IMR-90 (cell line): ENCODE data around the gene TMEM38B. TPM values are rescaled to one million over a fixed set of nuclear protein-coding genes. Genes with fewer than 3 reads are reported as not detected.

Experiments used
- ATAC-seq: fragments of 200-7000 bp; cut with Tn5 transposase; 2 replicates; pipeline ENCODE4 v1.9.1; 2020; ENCODE audit warnings: low read depth, mild to moderate bottlenecking, moderate library complexity
- BruUV-seq: library from RNA; stranded (reverse); fragments of 400-500 nt; replicated peaks from 2 replicates; lab custom pipeline; 2021; lab: Mats Ljungman, UMichigan
- CTCF ChIA-PET: fragments of 300-600 bp; formaldehyde crosslinking; extraction: SDS; loops from one replicate; lab custom pipeline; 2021; ENCODE audit warnings: antibody characterized with exemption; lab: Yijun Ruan, JAX
- POLR2A ChIA-PET: fragments of 300-600 bp; sonication (Branson Sonifier 250); formaldehyde crosslinking; loops from one replicate; lab custom pipeline; 2022; ENCODE audit warnings: antibody characterized with exemption; ENCODE audit not compliant: unreplicated experiment; lab: Charles Lee
- DNase-seq: peaks from one replicate; pipeline ENCODE4 v3.0.0; 2013
- H2AFZ ChIP-seq: replicated peaks from 2 replicates; pipeline ENCODE3; 2013; ENCODE audit warnings: low read length, mild to moderate bottlenecking; ENCODE audit not compliant: poor library complexity
- H2AK5ac ChIP-seq: 2 replicates; pipeline ENCODE4 v1.6.1; 2013; ENCODE audit warnings: low read depth, low read length, inconsistent platforms
- H2AK9ac ChIP-seq: replicated peaks from 2 replicates; pipeline ENCODE3; 2013; ENCODE audit warnings: mild to moderate bottlenecking, low read depth, low read length, moderate library complexity; ENCODE audit not compliant: poor library complexity
- H2BK120ac ChIP-seq: 2 replicates; pipeline ENCODE4 v1.6.1; 2013; ENCODE audit warnings: low read depth, low read length, inconsistent platforms
- H2BK15ac ChIP-seq: 3 replicates; pipeline ENCODE4 v1.6.1; 2013; ENCODE audit warnings: low read depth, low read length, inconsistent platforms
- H2BK20ac ChIP-seq: 2 replicates; pipeline ENCODE4 v1.6.1; 2013; ENCODE audit warnings: low read depth, mild to moderate bottlenecking, inconsistent platforms, low read length, moderate library complexity
- H2BK5ac ChIP-seq: 2 replicates; pipeline ENCODE4 v1.6.1; 2013; ENCODE audit warnings: mild to moderate bottlenecking, low read depth, low read length, inconsistent platforms; ENCODE audit not compliant: poor library complexity, severe bottlenecking
- H3K14ac ChIP-seq: replicated peaks from 2 replicates; pipeline ENCODE4 v1.6.1; 2013; ENCODE audit warnings: low read depth, low read length, inconsistent platforms
- H3K18ac ChIP-seq: 2 replicates; pipeline ENCODE4 v1.6.1; 2013; ENCODE audit warnings: low read depth, low read length, control low read depth
- H3K23ac ChIP-seq: 2 replicates; pipeline ENCODE4 v1.6.1; 2013; ENCODE audit warnings: low read depth, low read length, inconsistent platforms
- H3K27ac ChIP-seq: 2 replicates; pipeline ENCODE4 v1.5.1; 2013; ENCODE audit warnings: mild to moderate bottlenecking, control low read depth, low read length; ENCODE audit not compliant: insufficient read depth
- H3K27me3 ChIP-seq: 2 replicates; pipeline ENCODE4 v1.6.1; 2013; ENCODE audit warnings: low read length; ENCODE audit not compliant: control insufficient read depth, insufficient read depth
- H3K36me3 ChIP-seq: 2 replicates; pipeline ENCODE4 v1.6.1; 2013; ENCODE audit warnings: low read length, mixed read lengths; ENCODE audit not compliant: control insufficient read depth, insufficient read depth
- H3K4ac ChIP-seq: 2 replicates; pipeline ENCODE4 v1.6.1; 2013; ENCODE audit warnings: low read depth, low read length, inconsistent platforms
- H3K4me1 ChIP-seq: 2 replicates; pipeline ENCODE4 v1.6.1; 2013; ENCODE audit warnings: low read length, mixed read lengths; ENCODE audit not compliant: control insufficient read depth, insufficient read depth
- H3K4me2 ChIP-seq: 2 replicates; pipeline ENCODE4 v1.6.1; 2013; ENCODE audit warnings: low read depth, mild to moderate bottlenecking, control low read depth, low read length, moderate library complexity
- H3K4me3 ChIP-seq: 2 replicates; pipeline ENCODE4 v1.5.1; 2013; ENCODE audit warnings: low read depth, mild to moderate bottlenecking, control low read depth, low read length, moderate library complexity; ENCODE audit not compliant: insufficient read depth
- H3K56ac ChIP-seq: 2 replicates; pipeline ENCODE4 v1.6.1; 2013; ENCODE audit warnings: low read length, inconsistent platforms; ENCODE audit not compliant: insufficient read depth; ENCODE audit errors: extremely low read depth
- H3K79me1 ChIP-seq, 2 experiments: 2 replicates each; pipeline ENCODE4 v1.6.1; 2013; ENCODE audit warnings: low read length in 2 of 2, inconsistent platforms in 1 of 2, low read depth in 1 of 2
- H3K9ac ChIP-seq: 2 replicates; pipeline ENCODE4 v1.6.1; 2013; ENCODE audit warnings: low read depth, low read length, control low read depth
- H3K9me1 ChIP-seq: 2 replicates; pipeline ENCODE4 v1.6.1; 2013; ENCODE audit warnings: low read length, inconsistent platforms; ENCODE audit not compliant: insufficient read depth
- H3K9me3 ChIP-seq: 2 replicates; pipeline ENCODE4 v1.6.1; 2013; ENCODE audit warnings: low read length; ENCODE audit not compliant: control insufficient read depth, insufficient read depth
- H4K20me1 ChIP-seq: 2 replicates; pipeline ENCODE4 v1.6.1; 2013; ENCODE audit warnings: low read length, inconsistent platforms; ENCODE audit not compliant: insufficient read depth
- H4K5ac ChIP-seq: 2 replicates; pipeline ENCODE4 v1.6.1; 2013; ENCODE audit warnings: mild to moderate bottlenecking, low read depth, low read length, control low read depth
- H4K8ac ChIP-seq, 2 experiments: 2 replicates each; pipeline ENCODE4 v1.6.1; 2013; ENCODE audit warnings: low read depth in 2 of 2, low read length in 2 of 2, control low read depth in 1 of 2, inconsistent platforms in 1 of 2
- H4K91ac ChIP-seq: 2 replicates; pipeline ENCODE4 v1.6.1; 2013; ENCODE audit warnings: low read depth, low read length, inconsistent platforms; ENCODE audit not compliant: insufficient read depth
- BHLHE40 ChIP-seq: fragments of 150-350 bp; IDR thresholded peaks from 2 replicates; pipeline ENCODE4 v1.6.1; 2016; ENCODE audit warnings: mild to moderate bottlenecking, low read depth, low read length
- CEBPB ChIP-seq: IDR thresholded peaks from 2 replicates; pipeline ENCODE4 v1.6.1; 2012; ENCODE audit warnings: low read depth, low read length, improper control_type of control experiment
- CHD1 ChIP-seq: IDR thresholded peaks from 2 replicates; pipeline ENCODE4 v1.6.1; 2012; ENCODE audit warnings: low read depth, low read length, improper control_type of control experiment
- CTCF ChIP-seq: conservative IDR thresholded peaks from 2 replicates; pipeline ENCODE4 v1.5.1; 2012; ENCODE audit warnings: mild to moderate bottlenecking, low read depth, low read length, improper control_type of control experiment
- ELK1 ChIP-seq: fragments of 150-350 bp; IDR thresholded peaks from 2 replicates; pipeline ENCODE4 v1.6.1; 2016; ENCODE audit warnings: low read depth, mild to moderate bottlenecking, low read length, moderate library complexity, borderline replicate concordance
- FOS ChIP-seq: fragments of 150-350 bp; IDR thresholded peaks from 2 replicates; pipeline ENCODE4 v1.6.1; 2016; ENCODE audit warnings: low read depth, low read length
- MAFK ChIP-seq: IDR thresholded peaks from 2 replicates; pipeline ENCODE4 v1.6.1; 2012; ENCODE audit warnings: low read depth, low read length, improper control_type of control experiment
- MAZ ChIP-seq: IDR thresholded peaks from 2 replicates; pipeline ENCODE4 v1.6.1; 2012; ENCODE audit warnings: low read depth, mild to moderate bottlenecking, low read length, improper control_type of control experiment, moderate library complexity, borderline replicate concordance
- MXI1 ChIP-seq: IDR thresholded peaks from 2 replicates; pipeline ENCODE4 v1.6.1; 2012; ENCODE audit warnings: low read depth, mild to moderate bottlenecking, low read length, moderate library complexity, borderline replicate concordance
- NFE2L2 ChIP-seq: fragments of 150-350 bp; IDR thresholded peaks from 2 replicates; pipeline ENCODE4 v1.6.1; 2016; ENCODE audit warnings: low read depth, mild to moderate bottlenecking, low read length
- POLR2A ChIP-seq: IDR thresholded peaks from 2 replicates; pipeline ENCODE4 v1.6.1; 2012; ENCODE audit warnings: mild to moderate bottlenecking, low read depth, low read length
- RAD21 ChIP-seq: IDR thresholded peaks from 2 replicates; pipeline ENCODE4 v1.6.1; 2012; ENCODE audit warnings: low read length, improper control_type of control experiment
- RCOR1 ChIP-seq: IDR thresholded peaks from 2 replicates; pipeline ENCODE4 v1.6.1; 2012; ENCODE audit warnings: mild to moderate bottlenecking, low read length, improper control_type of control experiment; ENCODE audit not compliant: insufficient replicate concordance
- RFX5 ChIP-seq: IDR thresholded peaks from 2 replicates; pipeline ENCODE4 v1.8.0; 2012; ENCODE audit warnings: low read depth, mild to moderate bottlenecking, low read length, moderate library complexity
- SMC3 ChIP-seq: fragments of 150-350 bp; IDR thresholded peaks from 2 replicates; pipeline ENCODE4 v1.6.1; 2016; ENCODE audit warnings: low read depth, mild to moderate bottlenecking, antibody characterized with exemption, low read length, moderate library complexity
- USF2 ChIP-seq: fragments of 150-350 bp; IDR thresholded peaks from 2 replicates; pipeline ENCODE4 v1.6.1; 2017; ENCODE audit warnings: mild to moderate bottlenecking, antibody characterized with exemption, low read length, low read depth
- WGBS, 2 experiments: methylation state at CpG; one replicate each; pipeline versions ENCODE4 v1.1.5 to v1.1.7; 2013; ENCODE audit warnings: missing lambda C conversion rate in 2 of 2; ENCODE audit not compliant: insufficient read length in 1 of 2; ENCODE audit errors: extremely low coverage in 2 of 2; 5-methylcytosine and 5-hydroxymethylcytosine counted together
- dilution Hi-C: fragments of 300-500 bp; cut with HindIII; formaldehyde crosslinking; loops from one replicate; pipeline ENCODE4 v1.14.3; 2018; ENCODE audit warnings: low sequenced_read_pairs; ENCODE audit not compliant: unreplicated experiment
- in situ Hi-C: fragments of 300-500 bp; cut with MboI; formaldehyde crosslinking; loops from 3 replicates; pipeline ENCODE4 v1.14.3; 2019; ENCODE audit warnings: low sequenced_read_pairs, inconsistent platforms, mixed read lengths
- intact Hi-C: fragments of 100-400 bp; cut with micrococcal nuclease; formaldehyde crosslinking; loops from 2 replicates; pipeline ENCODE4 v1.10.0; 2022
- polyA plus RNA-seq, 3 experiments: library from polyadenylated mRNA; depleted of rRNA; stranded (reverse); fragments of >200 nt; gene quantifications; 2 replicates each; pipeline ENCODE4 v1.2.3, GENCODE V29; 2012; ENCODE audit warnings: low replicate concordance in 1 of 3
- total RNA-seq: library from RNA; depleted of rRNA; stranded (reverse); fragments of >200 nt; gene quantifications from 2 replicates; pipeline ENCODE4 v1.2.3, GENCODE V29; 2012

The TMEM38B gene
- total and polyA plus RNA-seq, 2 of the 4 experiments (the other 2 are of a cell fraction), result 3.3 to 11.5 TPM

- dilution Hi-C loops (no loop called here), in situ Hi-C loops (no loop called here), intact Hi-C loops (no loop called here)
- Histone ChIP-seq H3K56ac (no peak overlapping the region), H2BK5ac (no peak overlapping the region), H3K4me1 (no peaks in the 10 kb centered on the region), H3K79me1 (no peaks in the 10 kb centered on the region), H3K27me3 (peaks cover 7% of the 10 kb centered on the region), H3K4ac (no peak overlapping the region), H3K23ac (no peak overlapping the region), H4K5ac (no peak overlapping the region), H3K9me1 (no peaks in the 10 kb centered on the region), H2BK15ac (no peak overlapping the region), H3K14ac (no peak overlapping the region), H3K4me2 (no peak overlapping the region), H4K8ac (no peak overlapping the region), H3K9me3 (no peaks in the 10 kb centered on the region), H4K91ac (no peak overlapping the region), H2AK5ac (no peak overlapping the region), H2AFZ (no peak overlapping the region), H3K36me3 (no peaks in the 10 kb centered on the region), H2BK20ac (no peak overlapping the region), H4K20me1 (no peaks in the 10 kb centered on the region), H3K18ac (no peak overlapping the region), H3K4me3 (no peak overlapping the region), H2BK120ac (no peak overlapping the region), H2AK9ac (no peak overlapping the region), H3K27ac (no peak overlapping the region), H3K9ac (no peak overlapping the region)
- DNase-seq (no peak), ATAC-seq (no peak)
- TF ChIP-seq USF2 (no peak), SMC3 (no peak), FOS (no peak), NFE2L2 (no peak), POLR2A (no peak), CEBPB (no peak), MAZ (no peak), RAD21 (no peak), ELK1 (no peak), CHD1 (no peak), RCOR1 (no peak), RFX5 (no peak), MXI1 (no peak), MAFK (no peak), CTCF (no peak), BHLHE40 (no peak)
- BruUV-seq, result no TSS peak
- CTCF ChIA-PET, result no interaction called here
- POLR2A ChIA-PET, result no interaction called here
- no CpG with 5 or more reads among the region's 1 CpG for WGBS, 2 experiments
Measured at GRCh38 chr9:105678163-105678562, 16.2 kb upstream of the TMEM38B start.
